Measurements from ENCODE around the gene CDC42. TPM values are rescaled to one million over a fixed set of nuclear protein-coding genes. Genes with fewer than 3 reads are reported as not detected.

CDC42 gene
- total and polyA plus RNA-seq, 10 of the 15 experiments (the other 5 are each of a cell fraction or from before 2014, with no cell fraction given) = 184 to 479 (median 326) TPM

DNA sequence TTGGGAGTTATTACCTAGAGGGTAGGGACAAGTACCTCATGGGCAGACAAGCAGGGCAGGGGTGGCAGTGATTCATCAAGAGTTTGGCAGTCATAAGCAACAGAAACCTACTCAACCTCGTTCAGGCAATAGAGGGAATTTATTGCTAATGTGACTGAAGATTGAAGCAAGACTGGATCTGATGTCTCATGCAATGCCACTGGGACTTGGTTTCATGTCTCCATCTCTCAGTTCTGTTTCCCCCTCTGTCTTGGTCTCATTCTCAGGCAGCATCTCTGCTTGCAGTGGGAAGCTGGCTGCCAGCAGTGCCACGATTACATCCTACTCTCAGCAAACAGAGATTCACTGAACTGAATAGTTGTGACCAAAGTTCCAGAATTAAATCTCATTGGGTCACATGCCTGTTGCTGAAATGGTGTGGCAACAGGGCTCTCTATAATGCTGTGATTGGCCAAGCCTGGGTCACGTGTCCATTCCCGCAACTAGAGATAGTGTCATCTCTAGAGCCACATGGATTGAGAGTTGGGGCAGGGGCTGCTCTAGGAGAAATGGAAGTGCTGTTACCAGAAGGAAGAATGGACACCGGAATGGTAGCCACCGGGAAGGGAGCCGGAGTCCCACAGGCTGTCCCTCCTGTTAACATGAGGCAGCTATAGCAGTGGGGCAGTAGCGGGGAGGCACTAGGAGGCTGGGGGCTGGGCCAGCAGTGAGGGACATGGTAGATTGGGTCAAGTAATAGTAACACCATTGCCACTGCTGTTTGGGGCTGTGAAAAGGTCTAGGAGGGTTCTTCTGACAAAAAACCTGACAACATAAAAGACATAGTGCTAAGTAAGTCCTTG is 3.9 kb upstream of the CDC42 start (continued):
- TF ChIP-seq, protein P1, sequence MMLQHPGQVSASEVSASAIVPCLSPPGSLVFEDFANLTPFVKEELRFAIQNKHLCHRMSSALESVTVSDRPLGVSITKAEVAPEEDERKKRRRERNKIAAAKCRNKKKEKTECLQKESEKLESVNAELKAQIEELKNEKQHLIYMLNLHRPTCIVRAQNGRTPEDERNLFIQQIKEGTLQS (IDR thresholded peaks at IDR 0.05; ENCODE audit: borderline replicate concordance, extremely low read depth, low read depth, low read length) = peak; percentile 9; the same call in 1 of the 2 replicates
- TF ChIP-seq EGR1 (IDR thresholded peaks at IDR 0.05; ENCODE audit: borderline replicate concordance in 1 of 2, low read depth in 2 of 2, low read length in 2 of 2) = no peak
- no peak for TF ChIP-seq PAX8 (IDR thresholded peaks at IDR 0.05)
- TF ChIP-seq, protein P2, sequence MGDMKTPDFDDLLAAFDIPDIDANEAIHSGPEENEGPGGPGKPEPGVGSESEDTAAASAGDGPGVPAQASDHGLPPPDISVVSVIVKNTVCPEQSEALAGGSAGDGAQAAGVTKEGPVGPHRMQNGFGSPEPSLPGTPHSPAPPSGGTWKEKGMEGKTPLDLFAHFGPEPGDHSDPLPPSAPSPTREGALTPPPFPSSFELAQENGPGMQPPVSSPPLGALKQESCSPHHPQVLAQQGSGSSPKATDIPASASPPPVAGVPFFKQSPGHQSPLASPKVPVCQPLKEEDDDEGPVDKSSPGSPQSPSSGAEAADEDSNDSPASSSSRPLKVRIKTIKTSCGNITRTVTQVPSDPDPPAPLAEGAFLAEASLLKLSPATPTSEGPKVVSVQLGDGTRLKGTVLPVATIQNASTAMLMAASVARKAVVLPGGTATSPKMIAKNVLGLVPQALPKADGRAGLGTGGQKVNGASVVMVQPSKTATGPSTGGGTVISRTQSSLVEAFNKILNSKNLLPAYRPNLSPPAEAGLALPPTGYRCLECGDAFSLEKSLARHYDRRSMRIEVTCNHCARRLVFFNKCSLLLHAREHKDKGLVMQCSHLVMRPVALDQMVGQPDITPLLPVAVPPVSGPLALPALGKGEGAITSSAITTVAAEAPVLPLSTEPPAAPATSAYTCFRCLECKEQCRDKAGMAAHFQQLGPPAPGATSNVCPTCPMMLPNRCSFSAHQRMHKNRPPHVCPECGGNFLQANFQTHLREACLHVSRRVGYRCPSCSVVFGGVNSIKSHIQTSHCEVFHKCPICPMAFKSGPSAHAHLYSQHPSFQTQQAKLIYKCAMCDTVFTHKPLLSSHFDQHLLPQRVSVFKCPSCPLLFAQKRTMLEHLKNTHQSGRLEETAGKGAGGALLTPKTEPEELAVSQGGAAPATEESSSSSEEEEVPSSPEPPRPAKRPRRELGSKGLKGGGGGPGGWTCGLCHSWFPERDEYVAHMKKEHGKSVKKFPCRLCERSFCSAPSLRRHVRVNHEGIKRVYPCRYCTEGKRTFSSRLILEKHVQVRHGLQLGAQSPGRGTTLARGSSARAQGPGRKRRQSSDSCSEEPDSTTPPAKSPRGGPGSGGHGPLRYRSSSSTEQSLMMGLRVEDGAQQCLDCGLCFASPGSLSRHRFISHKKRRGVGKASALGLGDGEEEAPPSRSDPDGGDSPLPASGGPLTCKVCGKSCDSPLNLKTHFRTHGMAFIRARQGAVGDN (IDR thresholded peaks at IDR 0.05) = peak; percentile 17; the same call in 1 of the 2 replicates
- no peak for TF ChIP-seq CBFB (IDR thresholded peaks at IDR 0.05; ENCODE audit: low read depth)
- no peak for TF ChIP-seq CHD4 (IDR thresholded peaks at IDR 0.05)
- no peak for TF ChIP-seq HDAC6 (IDR thresholded peaks at IDR 0.05; ENCODE audit: unreplicated experiment)
- no peak for TF ChIP-seq JUNB (IDR thresholded peaks at IDR 0.05)
- TF ChIP-seq BHLHE40 (IDR thresholded peaks at IDR 0.05; ENCODE audit: borderline replicate concordance in 1 of 2, low read depth in 2 of 2, low read length in 1 of 2) = peak in 1 of 2 experiments; percentile 45; a peak in 2 of 4 replicates
- TF ChIP-seq, protein P3, sequence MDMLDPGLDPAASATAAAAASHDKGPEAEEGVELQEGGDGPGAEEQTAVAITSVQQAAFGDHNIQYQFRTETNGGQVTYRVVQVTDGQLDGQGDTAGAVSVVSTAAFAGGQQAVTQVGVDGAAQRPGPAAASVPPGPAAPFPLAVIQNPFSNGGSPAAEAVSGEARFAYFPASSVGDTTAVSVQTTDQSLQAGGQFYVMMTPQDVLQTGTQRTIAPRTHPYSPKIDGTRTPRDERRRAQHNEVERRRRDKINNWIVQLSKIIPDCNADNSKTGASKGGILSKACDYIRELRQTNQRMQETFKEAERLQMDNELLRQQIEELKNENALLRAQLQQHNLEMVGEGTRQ (IDR thresholded peaks at IDR 0.05; ENCODE audit: borderline replicate concordance, low read depth, low read length) = peak; percentile 51

Measured in GM12878 (cell line).